Neural progenitor cell (in vitro differentiated cells): ENCODE data around the gene SLIT1. TPM values are rescaled to one million over a fixed set of nuclear protein-coding genes. Genes with fewer than 3 reads are reported as not detected.

Experiments used
- DNase-seq: peaks from one replicate; pipeline ENCODE4 v3.0.0-alpha.2; 2016; ENCODE audit warnings: low spot score
- H2AFZ ChIP-seq: fragments of 200-600 bp; sonication (generic); replicated peaks from 2 replicates; pipeline ENCODE4 v1.6.1; 2016; ENCODE audit warnings: antibody characterized with exemption
- H3F3A ChIP-seq: fragments of 200-600 bp; sonication (generic); 2 replicates; pipeline ENCODE4 v1.6.1; 2016; ENCODE audit warnings: antibody characterized with exemption, low read depth
- H3K27ac ChIP-seq: fragments of 200-600 bp; sonication (generic); 2 replicates; pipeline ENCODE4 v1.5.1; 2016; ENCODE audit warnings: mild to moderate bottlenecking
- H3K27me3 ChIP-seq: fragments of 200-600 bp; sonication (generic); 2 replicates; pipeline ENCODE4 v1.6.1; 2016; ENCODE audit warnings: mild to moderate bottlenecking, moderate library complexity
- H3K36me3 ChIP-seq: fragments of 200-600 bp; sonication (generic); 2 replicates; pipeline ENCODE4 v1.5.1; 2016
- H3K4me1 ChIP-seq: fragments of 200-600 bp; sonication (generic); 2 replicates; pipeline ENCODE4 v1.6.1; 2016; ENCODE audit warnings: mixed run types
- H3K4me2 ChIP-seq: fragments of 200-600 bp; sonication (generic); 2 replicates; pipeline ENCODE4 v1.6.1; 2016
- H3K4me3 ChIP-seq: fragments of 200-600 bp; sonication (generic); 2 replicates; pipeline ENCODE4 v1.5.1; 2016
- H3K79me2 ChIP-seq: fragments of 200-600 bp; sonication (generic); 2 replicates; pipeline ENCODE4 v1.6.1; 2016; ENCODE audit warnings: low read depth
- H3K9ac ChIP-seq: fragments of 200-600 bp; sonication (generic); 2 replicates; pipeline ENCODE4 v1.6.1; 2016
- H3K9me3 ChIP-seq: fragments of 200-600 bp; sonication (generic); 2 replicates; pipeline ENCODE4 v1.5.1; 2016; ENCODE audit warnings: low read depth
- H4K20me1 ChIP-seq: fragments of 200-600 bp; sonication (generic); 2 replicates; pipeline ENCODE4 v1.6.1; 2016; ENCODE audit warnings: low read depth
- H3K27ac Mint-ChIP-seq: 3 replicates; pipeline ENCODE4 v1.8.0; 2021; ENCODE audit warnings: mixed read lengths
- H3K27me3 Mint-ChIP-seq: 2 replicates; pipeline ENCODE4 v1.8.0; 2022; ENCODE audit warnings: low read depth, mild to moderate bottlenecking, inconsistent platforms, moderate library complexity, mixed read lengths; ENCODE audit not compliant: insufficient read depth
- H3K36me3 Mint-ChIP-seq: 3 replicates; pipeline ENCODE4 v1.8.0; 2021; ENCODE audit warnings: mixed read lengths
- H3K4me1 Mint-ChIP-seq: 3 replicates; pipeline ENCODE4 v1.8.0; 2021; ENCODE audit warnings: mixed read lengths
- H3K4me3 Mint-ChIP-seq: 3 replicates; pipeline ENCODE4 v1.8.0; 2021; ENCODE audit warnings: mild to moderate bottlenecking, moderate library complexity, mixed read lengths
- H3K9me3 Mint-ChIP-seq: 3 replicates; pipeline ENCODE4 v1.8.0; 2020; ENCODE audit warnings: mixed read lengths
- EZH2 ChIP-seq: fragments of 200-600 bp; sonication (generic); IDR thresholded peaks from 2 replicates; pipeline ENCODE4 v1.6.1; 2017; ENCODE audit warnings: antibody characterized with exemption, mild to moderate bottlenecking, moderate library complexity
- EZH2phosphoT487 ChIP-seq: fragments of 200-600 bp; sonication (generic); IDR thresholded peaks from 2 replicates; pipeline ENCODE4 v1.6.1; 2017; ENCODE audit warnings: antibody characterized with exemption
- total RNA-seq: library from RNA; depleted of rRNA; stranded (reverse); fragments of >200 nt; gene quantifications from 2 replicates; pipeline ENCODE4 v1.2.3, GENCODE V29; 2015; ENCODE audit warnings: low replicate concordance
- TF ChIP-seq, protein P1 (sequence below): fragments of 200-600 bp; sonication (generic); IDR thresholded peaks from 2 replicates; pipeline ENCODE4 v1.5.1; 2017; ENCODE audit warnings: antibody characterized with exemption, mild to moderate bottlenecking

SLIT1 gene
- total RNA-seq, 1 donor from 2014 or later = 0.92 TPM

DNA sequence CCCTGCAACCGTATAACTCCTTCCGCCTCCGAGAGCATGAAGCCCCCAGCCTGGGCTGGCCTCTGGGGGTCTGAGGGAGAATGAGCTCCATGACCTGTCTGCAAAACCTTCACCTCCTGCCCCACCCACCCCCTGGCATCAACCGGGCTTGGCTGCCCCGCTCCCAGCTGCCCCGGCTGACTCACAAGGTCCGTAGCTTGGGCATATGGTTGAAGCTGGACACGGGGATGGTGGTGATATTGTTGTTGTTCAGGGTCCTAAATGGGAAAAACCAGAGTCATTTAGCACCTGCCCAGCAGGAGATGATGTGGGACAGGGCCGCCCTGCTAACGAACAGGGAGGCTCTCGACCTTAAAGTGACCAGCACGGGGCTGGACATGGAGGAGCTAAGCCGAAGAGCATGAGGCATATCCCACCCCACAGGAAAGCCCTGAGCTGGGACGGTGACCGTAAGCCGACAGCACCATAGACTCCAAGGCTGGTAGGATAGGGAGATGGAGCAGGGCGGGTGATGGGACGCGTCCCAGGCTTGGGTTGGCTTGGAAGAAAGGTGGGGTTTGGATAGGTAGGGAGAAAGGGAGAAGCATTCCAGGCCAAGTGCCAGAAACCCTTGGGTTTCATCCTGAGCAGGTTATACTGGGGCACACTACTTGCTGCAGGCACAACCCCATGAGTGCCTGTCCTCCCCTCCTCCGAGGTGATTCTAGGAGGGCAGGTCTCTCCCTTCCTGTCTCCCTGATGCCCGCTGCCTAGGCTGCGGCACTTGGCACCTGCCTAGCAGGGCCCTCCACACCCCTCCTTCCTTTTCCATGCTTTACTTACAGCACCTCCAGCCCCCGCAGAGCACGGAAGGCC is 121.5 kb downstream of the SLIT1 start:
- no peaks in the 10 kb centered on the region for H3K9me3 ChIP-seq
- Mint-ChIP-seq H3K4me1 (peaks cover 12% of the 10 kb centered on the region), H3K27ac (no peak overlapping the region), H3K4me3 (no peak overlapping the region), H3K9me3 (no peaks in the 10 kb centered on the region), H3K27me3 (peaks cover 21% of the 10 kb centered on the region), H3K36me3 (no peaks in the 10 kb centered on the region)
- no peak for DNase-seq
- no peaks in the 10 kb centered on the region for H3K79me2 ChIP-seq
- H3K4me3 ChIP-seq = no peak overlapping the region
- H3K36me3 ChIP-seq = no peaks in the 10 kb centered on the region
- H3K27me3 ChIP-seq = no peaks in the 10 kb centered on the region
- peaks cover 8% of the 10 kb centered on the region for H3K4me1 ChIP-seq
- no peaks in the 10 kb centered on the region for H3F3A ChIP-seq
- H3K27ac ChIP-seq = no peak overlapping the region
- no peak overlapping the region for H3K9ac ChIP-seq
- TF ChIP-seq, protein P1, sequence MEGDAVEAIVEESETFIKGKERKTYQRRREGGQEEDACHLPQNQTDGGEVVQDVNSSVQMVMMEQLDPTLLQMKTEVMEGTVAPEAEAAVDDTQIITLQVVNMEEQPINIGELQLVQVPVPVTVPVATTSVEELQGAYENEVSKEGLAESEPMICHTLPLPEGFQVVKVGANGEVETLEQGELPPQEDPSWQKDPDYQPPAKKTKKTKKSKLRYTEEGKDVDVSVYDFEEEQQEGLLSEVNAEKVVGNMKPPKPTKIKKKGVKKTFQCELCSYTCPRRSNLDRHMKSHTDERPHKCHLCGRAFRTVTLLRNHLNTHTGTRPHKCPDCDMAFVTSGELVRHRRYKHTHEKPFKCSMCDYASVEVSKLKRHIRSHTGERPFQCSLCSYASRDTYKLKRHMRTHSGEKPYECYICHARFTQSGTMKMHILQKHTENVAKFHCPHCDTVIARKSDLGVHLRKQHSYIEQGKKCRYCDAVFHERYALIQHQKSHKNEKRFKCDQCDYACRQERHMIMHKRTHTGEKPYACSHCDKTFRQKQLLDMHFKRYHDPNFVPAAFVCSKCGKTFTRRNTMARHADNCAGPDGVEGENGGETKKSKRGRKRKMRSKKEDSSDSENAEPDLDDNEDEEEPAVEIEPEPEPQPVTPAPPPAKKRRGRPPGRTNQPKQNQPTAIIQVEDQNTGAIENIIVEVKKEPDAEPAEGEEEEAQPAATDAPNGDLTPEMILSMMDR = no peak
- TF ChIP-seq EZH2 (no peak), EZH2phosphoT487 (no peak)
- no peak overlapping the region for H3K4me2 ChIP-seq
- H4K20me1 ChIP-seq = no peaks in the 10 kb centered on the region
- no peak overlapping the region for H2AFZ ChIP-seq

DNA sequence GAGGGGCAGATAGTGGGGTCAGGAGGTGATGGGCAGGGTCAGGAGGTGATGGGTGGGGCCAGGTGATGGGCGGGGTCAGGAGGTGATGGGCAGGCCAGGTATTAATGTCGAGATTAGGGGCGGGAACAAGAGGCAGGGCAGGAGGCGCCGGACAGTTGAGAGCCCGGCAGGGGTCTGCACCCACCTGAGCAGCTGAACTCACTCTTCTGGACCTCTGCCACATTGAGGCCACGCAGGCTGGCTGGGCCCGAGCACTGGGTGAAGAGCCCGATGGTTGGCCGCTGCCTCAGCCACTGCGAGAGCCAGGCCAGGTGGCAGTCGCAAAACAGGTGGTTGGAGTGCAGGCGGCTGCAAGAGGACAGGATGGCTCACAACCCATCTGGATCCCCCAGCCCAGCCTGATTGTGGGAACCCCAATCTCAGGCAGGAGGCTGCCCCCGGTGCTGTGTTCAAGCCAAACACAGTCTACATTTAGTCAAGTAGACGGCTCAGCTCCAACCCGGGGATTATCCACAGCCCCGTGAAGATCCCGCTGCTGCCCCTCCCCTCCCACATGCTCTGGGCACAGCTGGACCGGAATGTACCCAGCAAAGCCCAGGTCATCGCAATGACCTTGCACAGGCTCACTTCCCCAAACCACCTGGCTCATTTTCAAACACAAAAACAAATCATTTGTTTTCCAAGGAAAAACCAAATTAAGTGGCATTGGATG is 122.3 kb downstream of the SLIT1 start:
- no peaks in the 10 kb centered on the region for H3K79me2 ChIP-seq
- TF ChIP-seq EZH2 (no peak), EZH2phosphoT487 (no peak)
- TF ChIP-seq, protein P1 = no peak
- no peak overlapping the region for H3K4me3 ChIP-seq
- no peaks in the 10 kb centered on the region for H4K20me1 ChIP-seq
- H3K27me3 Mint-ChIP-seq = peaks cover 20% of the 10 kb centered on the region
- no peaks in the 10 kb centered on the region for H3F3A ChIP-seq
- H3K36me3 Mint-ChIP-seq = no peaks in the 10 kb centered on the region
- H3K36me3 ChIP-seq = no peaks in the 10 kb centered on the region
- no peak overlapping the region for H3K4me2 ChIP-seq
- H3K9me3 ChIP-seq = no peaks in the 10 kb centered on the region
- H3K4me1 Mint-ChIP-seq = peaks cover 12% of the 10 kb centered on the region
- H3K27ac ChIP-seq = no peak overlapping the region
- H3K27me3 ChIP-seq = no peaks in the 10 kb centered on the region
- no peaks in the 10 kb centered on the region for H3K9me3 Mint-ChIP-seq
- no peak overlapping the region for H2AFZ ChIP-seq
- no peak for DNase-seq
- no peak overlapping the region for H3K9ac ChIP-seq
- H3K4me3 Mint-ChIP-seq = no peak overlapping the region
- H3K27ac Mint-ChIP-seq = no peak overlapping the region
- peaks cover 8% of the 10 kb centered on the region for H3K4me1 ChIP-seq

DNA sequence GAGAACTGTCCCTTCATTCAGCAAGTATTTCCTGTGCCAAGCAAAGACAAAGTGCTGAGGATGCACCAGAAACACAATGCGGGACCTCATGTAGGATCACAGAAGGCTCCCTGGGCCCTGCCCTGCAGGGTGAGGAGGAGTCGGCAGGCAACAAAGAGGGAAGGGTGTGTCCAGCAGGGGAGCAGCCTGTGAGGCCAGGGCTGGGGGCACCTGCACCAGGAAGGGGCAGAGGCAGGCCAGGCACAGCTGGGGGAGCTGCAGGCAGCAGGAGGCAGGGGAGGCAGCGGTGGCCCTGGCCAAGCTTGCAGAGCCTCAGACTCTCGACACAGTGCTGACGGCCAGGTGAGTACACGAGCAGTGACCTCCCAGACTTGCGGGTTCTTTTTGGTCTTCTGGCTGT is 123.3 kb downstream of the SLIT1 start:
- Histone ChIP-seq H3K4me3 (no peak overlapping the region), H3F3A (no peaks in the 10 kb centered on the region), H3K27ac (no peak overlapping the region), H3K9ac (no peak overlapping the region), H3K4me1 (peaks cover 8% of the 10 kb centered on the region), H3K4me2 (no peak overlapping the region), H3K79me2 (no peaks in the 10 kb centered on the region), H2AFZ (no peak overlapping the region), H3K27me3 (no peaks in the 10 kb centered on the region), H3K9me3 (no peaks in the 10 kb centered on the region), H4K20me1 (no peaks in the 10 kb centered on the region), H3K36me3 (no peaks in the 10 kb centered on the region)
- Mint-ChIP-seq H3K9me3 (no peaks in the 10 kb centered on the region), H3K4me3 (no peak overlapping the region), H3K27me3 (peaks cover 18% of the 10 kb centered on the region), H3K27ac (peak overlapping the region; percentile 46), H3K36me3 (no peaks in the 10 kb centered on the region), H3K4me1 (peaks cover 12% of the 10 kb centered on the region)
- no peak for TF ChIP-seq EZH2
- TF ChIP-seq, protein P1 = no peak
- no peak for TF ChIP-seq EZH2phosphoT487
- DNase-seq = no peak
